Thymus (tissue), 11 donors: ENCODE measurements around the gene TMX1. TPM values are rescaled to one million over a fixed set of nuclear protein-coding genes. Genes with fewer than 3 reads are reported as not detected.

Experiments
- DNase-seq, 9 donors: peaks; one replicate each; pipeline ENCODE4 v3.0.0-alpha.2; 2013; ENCODE audit warnings: low spot score in 9 of 9, low read depth in 6 of 9, missing footprints in 1 of 9
- H3K27ac ChIP-seq, 2 donors: one replicate each; pipeline ENCODE4 v1.5.1; 2013; ENCODE audit warnings: control low read depth in 1 of 2, low read depth in 1 of 2, low read length in 1 of 2, mild to moderate bottlenecking in 1 of 2, moderate library complexity in 1 of 2
- H3K27me3 ChIP-seq, 2 donors: one replicate each; pipeline ENCODE4 v1.5.1; 2013; ENCODE audit warnings: low read length in 1 of 2; ENCODE audit not compliant: control insufficient read depth in 2 of 2, insufficient read depth in 1 of 2
- H3K36me3 ChIP-seq, 2 donors: one replicate each; pipeline ENCODE4 v1.5.1; 2013; ENCODE audit warnings: low read length in 1 of 2, mild to moderate bottlenecking in 1 of 2, moderate library complexity in 1 of 2; ENCODE audit not compliant: control insufficient read depth in 2 of 2, insufficient read depth in 2 of 2
- H3K4me1 ChIP-seq, 2 donors: one replicate each; pipeline ENCODE4 v1.5.1; 2013; ENCODE audit warnings: low read length in 2 of 2; ENCODE audit not compliant: control insufficient read depth in 2 of 2, insufficient read depth in 2 of 2
- H3K4me3 ChIP-seq, 2 donors: one replicate each; pipeline ENCODE4 v1.5.1; 2013; ENCODE audit warnings: low read length in 2 of 2, control low read depth in 1 of 2, mild to moderate bottlenecking in 1 of 2
- H3K9me3 ChIP-seq, 2 donors: one replicate each; pipeline ENCODE4 v1.5.1; 2013; ENCODE audit warnings: low read length in 1 of 2, mild to moderate bottlenecking in 1 of 2; ENCODE audit not compliant: control insufficient read depth in 2 of 2, insufficient read depth in 1 of 2
- WGBS: extraction: QIAGEN DNeasy Blood & Tissue Kit; methylation state at CpG from one replicate; pipeline ENCODE4 v1.1.7; 2013; 5-methylcytosine and 5-hydroxymethylcytosine counted together
- polyA plus RNA-seq: library from polyadenylated mRNA; stranded (reverse); fragments of 200-250 nt; gene quantifications from one replicate; pipeline ENCODE4 v1.2.3, GENCODE V29; 2013
- total RNA-seq: library from RNA; stranded (reverse); fragments of 120-200 nt; gene quantifications from one replicate; pipeline ENCODE4 v1.2.4, GENCODE V29; 2013
- donor health status: healthy.

Gene TMX1
- total and polyA plus RNA-seq, 2 donors, result 14.1 to 43.2 TPM

DNA sequence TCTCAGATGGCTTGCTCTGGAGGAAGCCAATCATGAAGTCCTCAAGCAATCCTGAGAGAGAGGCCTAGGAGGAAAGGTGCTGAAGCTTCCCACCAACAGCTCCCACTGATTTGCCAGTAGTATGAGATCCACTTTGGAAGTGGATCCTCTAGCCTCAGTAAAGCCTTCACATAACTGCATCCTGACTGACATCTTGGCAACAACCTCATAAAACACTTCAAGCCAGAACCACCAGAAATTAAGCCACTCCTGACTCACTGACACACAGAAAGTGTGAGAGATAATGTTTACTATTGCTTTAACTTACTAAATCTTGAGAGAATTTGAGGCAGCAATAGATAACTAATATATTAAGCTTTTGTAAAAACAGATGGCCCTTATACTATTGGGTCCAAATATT, 11.7 kb upstream of the TMX1 start:
- Histone ChIP-seq H3K36me3 (no peaks in the 10 kb centered on the region), H3K9me3 (no peaks in the 10 kb centered on the region), H3K27ac (no peak overlapping the region), H3K4me1 (no peaks in the 10 kb centered on the region), H3K4me3 (no peak overlapping the region), H3K27me3 (no peaks in the 10 kb centered on the region)
- no peak for DNase-seq

DNA sequence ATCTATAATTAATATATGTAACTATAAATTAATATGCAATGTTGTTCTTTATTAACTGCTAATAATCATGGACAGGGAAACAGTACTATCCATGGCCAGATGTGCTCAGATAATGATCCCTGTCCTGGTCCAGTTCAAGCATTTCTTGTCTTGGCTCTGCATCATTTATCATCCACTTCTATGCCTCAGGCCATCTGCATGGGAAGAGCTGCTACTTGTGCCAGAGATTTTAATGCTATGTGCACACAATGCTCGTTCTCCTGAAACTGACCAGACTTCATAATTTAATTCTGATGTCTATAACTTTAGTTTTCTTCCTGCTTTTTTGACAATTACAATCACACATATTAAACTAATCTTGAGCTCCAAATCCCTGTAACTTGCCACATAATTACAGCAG, 11.2 kb upstream of the TMX1 start:
- no peak for DNase-seq
- Histone ChIP-seq H3K27me3 (no peaks in the 10 kb centered on the region), H3K9me3 (no peaks in the 10 kb centered on the region), H3K36me3 (no peaks in the 10 kb centered on the region), H3K4me3 (no peak overlapping the region), H3K4me1 (no peaks in the 10 kb centered on the region), H3K27ac (no peak overlapping the region)
- WGBS, result 95% methylated on average over 1 of the region's 1 CpG

DNA sequence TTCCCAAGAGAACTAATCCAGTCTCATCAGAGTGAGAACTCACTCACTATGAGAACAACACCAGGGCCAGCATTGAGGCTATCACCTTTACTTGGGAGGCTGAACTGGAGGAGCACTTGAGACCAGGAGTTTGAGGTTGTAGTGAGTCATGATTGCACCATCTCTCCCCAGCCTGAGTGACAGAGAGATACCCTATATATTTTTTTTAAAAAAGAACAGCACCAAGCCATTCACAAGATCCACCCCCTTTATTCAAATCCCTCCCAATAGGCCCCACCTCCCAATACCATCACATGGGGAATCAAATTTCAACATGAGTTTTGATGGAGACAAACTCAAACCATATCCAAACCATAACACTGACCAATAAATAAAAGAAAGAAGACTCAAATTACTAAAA, 3.7 kb upstream of the TMX1 start:
- Histone ChIP-seq H3K36me3 (no peaks in the 10 kb centered on the region), H3K27me3 (no peaks in the 10 kb centered on the region), H3K9me3 (no peaks in the 10 kb centered on the region), H3K4me3 (no peak overlapping the region), H3K27ac (no peak overlapping the region), H3K4me1 (peaks cover under 1 to 2% of the 10 kb centered on the region in 2 donors)
- no peak for DNase-seq

DNA sequence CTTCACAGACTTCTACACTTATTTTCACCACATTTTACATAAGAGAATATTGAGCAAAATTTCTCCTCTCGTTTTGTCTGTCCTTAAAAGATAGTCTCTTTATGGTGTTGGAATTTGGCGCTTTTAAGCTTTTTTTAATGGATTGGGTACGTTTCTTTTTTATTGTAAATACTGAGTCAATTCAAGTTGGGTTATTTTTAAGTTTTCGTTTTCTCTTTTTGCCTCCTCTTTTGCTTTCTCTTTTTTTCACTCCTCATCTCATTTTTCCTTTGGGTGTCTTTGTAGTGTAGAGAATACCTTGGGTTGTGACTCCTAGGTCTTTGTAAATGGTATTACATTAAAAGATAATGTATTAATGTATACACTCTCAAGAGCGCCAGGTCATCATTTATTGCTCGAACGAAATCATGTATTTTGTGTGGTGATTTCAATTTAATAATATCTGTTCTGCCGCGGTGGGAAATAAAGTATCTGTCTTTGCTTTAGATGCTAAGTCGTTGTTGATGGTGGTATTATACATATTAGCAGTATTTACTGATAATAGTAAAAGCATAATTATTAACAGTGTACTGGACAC, 845 bp downstream of the TMX1 start:
- Histone ChIP-seq H3K4me1 (peaks cover 5 to 9% of the 10 kb centered on the region in 2 donors), H3K27me3 (no peaks in the 10 kb centered on the region), H3K27ac (peak overlapping the region; percentile 81 to 85), H3K4me3 (peak overlapping the region; percentile 66 to 96), H3K36me3 (peaks cover 0 to 13% of the 10 kb centered on the region in 2 donors), H3K9me3 (no peaks in the 10 kb centered on the region)
- 28% methylated on average over 10 of the region's 10 CpGs for WGBS
- DNase-seq, result no peak

DNA sequence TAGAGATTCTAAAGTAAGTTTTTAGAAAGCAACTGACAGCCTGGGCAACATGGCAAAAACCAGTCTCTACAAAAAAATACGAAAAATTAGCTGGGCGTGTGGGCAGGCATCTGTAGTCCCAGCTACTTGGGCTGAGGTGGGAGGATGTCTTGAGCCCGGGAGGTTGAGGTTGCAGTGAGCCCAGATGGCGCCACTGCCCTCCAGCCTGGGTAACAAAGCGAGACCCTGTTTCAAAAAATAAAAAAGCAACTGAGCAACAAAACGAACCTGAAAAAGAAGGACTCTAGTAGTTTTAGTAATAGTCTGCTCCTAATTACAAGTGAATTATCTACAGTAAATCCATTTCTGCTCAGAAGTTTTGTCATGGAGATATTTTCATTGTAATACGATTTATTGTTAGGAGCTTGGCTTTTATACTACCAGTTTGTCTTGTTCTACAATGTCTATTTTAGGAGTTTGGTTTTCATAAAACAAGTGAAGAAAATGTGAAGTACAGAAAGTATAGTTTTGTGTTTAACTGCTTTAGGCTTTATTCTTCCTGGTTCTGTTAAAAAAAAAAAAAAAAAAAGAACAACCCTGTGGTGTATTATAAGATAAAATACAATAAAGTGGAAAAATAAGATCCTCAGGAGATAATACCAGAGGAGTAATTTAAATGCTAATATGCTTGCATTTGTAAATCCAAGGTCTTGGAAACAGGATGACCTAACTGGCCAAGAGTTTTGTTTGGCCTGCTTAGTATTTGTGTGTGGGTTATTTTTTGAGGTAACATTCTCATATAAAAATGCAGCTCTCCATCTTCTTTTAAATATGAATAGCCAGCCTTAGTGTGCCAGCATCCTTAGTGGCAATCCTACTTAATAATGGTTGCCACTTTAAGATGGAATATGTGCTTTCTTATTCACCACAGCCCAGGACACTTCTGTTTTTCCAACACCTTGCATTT, 2.8 kb downstream of the TMX1 start:
- peaks cover 0 to 23% of the 10 kb centered on the region in 2 donors for H3K36me3 ChIP-seq
- no peak overlapping the region for H3K4me3 ChIP-seq
- H3K27me3 ChIP-seq, result no peaks in the 10 kb centered on the region
- 76% methylated on average over 7 of the region's 7 CpGs for WGBS
- DNase-seq, result peak in 1 of 9 donors; percentile 28
- no peak overlapping the region for H3K27ac ChIP-seq
- H3K9me3 ChIP-seq, result no peaks in the 10 kb centered on the region
- H3K4me1 ChIP-seq, result peaks cover 5 to 12% of the 10 kb centered on the region in 2 donors

DNA sequence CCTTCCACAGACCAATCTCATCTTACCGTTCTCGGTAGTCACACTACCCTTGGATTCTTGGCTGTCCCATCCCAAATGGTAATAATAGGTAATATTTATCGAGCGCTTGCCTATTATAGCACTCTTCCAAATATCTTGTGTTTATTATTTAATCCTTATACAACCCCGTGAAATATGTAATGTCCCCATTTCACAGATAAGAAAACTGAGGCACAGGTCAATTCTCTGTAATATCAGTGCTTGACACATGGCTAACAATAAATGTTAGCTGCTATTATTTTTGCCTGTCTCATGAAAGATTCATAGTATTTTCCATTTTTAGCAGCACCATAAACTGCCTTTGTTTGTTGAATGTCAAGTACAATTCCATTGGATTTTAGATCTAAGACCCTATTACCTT, 4.5 kb downstream of the TMX1 start:
- Histone ChIP-seq H3K27me3 (no peaks in the 10 kb centered on the region), H3K36me3 (peaks cover 0 to 35% of the 10 kb centered on the region in 2 donors), H3K9me3 (no peaks in the 10 kb centered on the region), H3K27ac (no peak overlapping the region), H3K4me3 (no peak overlapping the region), H3K4me1 (peaks cover 5 to 12% of the 10 kb centered on the region in 2 donors)
- DNase-seq, result no peak
- WGBS, result over 99% methylated on average over 5 of the region's 5 CpGs

DNA sequence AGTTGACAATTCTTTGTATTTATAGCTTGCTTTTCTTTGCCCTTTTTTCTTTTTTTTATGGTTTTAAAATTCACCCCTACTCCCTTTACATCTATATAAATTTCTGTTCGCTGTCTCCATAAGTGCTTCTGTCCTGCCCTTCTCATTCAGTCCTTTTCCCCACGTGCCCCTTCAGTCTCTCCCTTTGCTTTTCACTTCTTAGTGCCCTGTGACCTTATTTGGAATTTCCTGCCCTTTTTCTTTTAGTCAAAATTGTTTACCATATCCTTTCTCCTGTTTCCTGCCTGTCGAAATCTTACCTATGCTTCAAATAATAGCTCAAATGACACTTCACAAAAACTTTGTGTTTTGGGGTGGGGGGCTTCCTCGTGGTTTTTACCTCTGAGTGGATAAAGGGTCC, 6.0 kb downstream of the TMX1 start:
- peak in 1 of 9 donors; percentile 33 for DNase-seq
- Histone ChIP-seq H3K36me3 (peaks cover 3 to 48% of the 10 kb centered on the region in 2 donors), H3K9me3 (no peaks in the 10 kb centered on the region), H3K4me1 (peaks cover 4 to 12% of the 10 kb centered on the region in 2 donors), H3K27me3 (no peaks in the 10 kb centered on the region), H3K4me3 (no peak overlapping the region), H3K27ac (no peak overlapping the region)
- 77% methylated on average over 4 of the region's 4 CpGs for WGBS

DNA sequence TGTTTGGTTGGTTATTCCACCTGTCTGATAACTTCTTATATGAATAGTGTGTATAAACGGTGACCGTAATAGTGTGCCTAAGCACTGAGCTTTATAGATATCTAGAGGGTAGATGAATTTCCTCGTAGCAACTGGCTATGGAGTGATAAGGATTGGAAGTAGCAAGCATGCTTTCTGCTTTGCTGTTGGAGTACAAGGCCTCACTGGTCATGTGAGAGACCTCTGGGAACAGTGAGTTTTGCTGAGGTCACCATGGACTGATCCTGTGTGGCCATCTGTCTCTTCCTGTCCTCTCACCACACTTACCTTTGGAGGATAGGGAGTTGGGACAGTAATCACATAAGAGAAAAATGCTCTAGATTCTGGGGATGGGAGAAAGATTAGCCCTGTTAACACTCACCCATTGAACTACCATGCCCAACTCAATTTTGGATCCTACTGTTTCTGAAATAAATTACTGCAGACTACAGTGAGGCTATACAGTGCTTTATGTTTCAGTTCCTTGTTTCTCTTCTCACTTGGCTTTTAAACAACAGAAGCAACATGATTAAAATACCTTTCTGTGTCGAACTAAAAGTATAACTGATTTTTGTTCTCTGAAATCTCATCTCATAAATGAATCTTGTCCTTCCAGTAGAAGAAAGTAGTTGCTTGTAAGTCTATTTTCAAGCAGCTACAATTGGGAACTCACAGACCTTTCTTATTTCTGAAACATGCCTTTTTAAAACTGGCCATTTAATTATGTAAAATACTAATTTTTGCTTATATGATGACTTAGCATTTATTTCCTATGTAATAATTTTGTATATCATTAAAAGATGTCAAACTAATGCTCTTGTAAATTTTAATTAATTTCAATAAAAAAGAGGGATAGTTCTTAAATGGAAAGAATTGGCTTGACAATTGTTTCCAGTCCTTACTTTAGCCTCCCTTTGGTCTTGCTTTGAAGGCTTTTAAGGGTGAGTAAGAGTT, 8.3 kb downstream of the TMX1 start:
- Histone ChIP-seq H3K4me3 (no peak overlapping the region), H3K36me3 (peaks cover 12 to 69% of the 10 kb centered on the region in 2 donors), H3K27me3 (no peaks in the 10 kb centered on the region), H3K4me1 (peaks cover 3 to 8% of the 10 kb centered on the region in 2 donors), H3K9me3 (no peaks in the 10 kb centered on the region), H3K27ac (no peak overlapping the region)
- WGBS, result 96% methylated on average over 4 of the region's 4 CpGs
- no peak for DNase-seq
